ENCODE results near the gene ANKRD29.
A peak's percentile ranks its signal among the peaks of the same experiment; 100 is the strongest.

ANKRD29 gene

DNA sequence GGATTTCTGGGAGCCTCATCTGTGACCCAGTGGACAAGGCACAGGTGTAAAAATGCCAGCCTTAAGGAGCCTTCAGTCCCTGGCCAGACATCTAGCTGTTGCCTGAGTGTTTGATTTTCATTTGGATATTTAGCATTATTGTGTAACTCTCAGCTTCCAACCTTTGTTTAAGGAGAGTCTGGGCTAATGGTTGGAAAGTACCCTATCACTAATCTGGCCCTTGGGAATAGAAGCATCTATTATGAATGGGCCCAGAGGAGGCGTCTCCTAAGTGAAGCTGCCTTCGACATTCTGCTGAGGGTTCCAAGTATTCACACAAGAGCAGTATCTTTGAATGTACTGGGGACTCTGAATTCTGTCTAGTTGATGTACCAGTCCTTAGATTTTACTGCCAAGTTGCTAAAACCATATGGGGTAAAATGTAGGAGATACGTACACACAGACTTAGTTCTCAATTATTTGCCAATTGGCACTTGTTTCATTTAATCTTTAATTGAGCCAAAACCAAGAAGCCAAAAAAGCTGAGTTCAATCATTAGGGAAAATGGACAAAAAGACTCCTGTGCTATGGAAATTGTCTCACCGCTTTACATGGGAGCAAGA is 7.2 kb upstream of the ANKRD29 start:
- TF ChIP-seq NFIC (IDR thresholded peaks at IDR 0.05): no peak
- no peak for TF ChIP-seq CREB1 (IDR thresholded peaks at IDR 0.05; ENCODE audit: low read depth)
- TF ChIP-seq, protein P1, sequence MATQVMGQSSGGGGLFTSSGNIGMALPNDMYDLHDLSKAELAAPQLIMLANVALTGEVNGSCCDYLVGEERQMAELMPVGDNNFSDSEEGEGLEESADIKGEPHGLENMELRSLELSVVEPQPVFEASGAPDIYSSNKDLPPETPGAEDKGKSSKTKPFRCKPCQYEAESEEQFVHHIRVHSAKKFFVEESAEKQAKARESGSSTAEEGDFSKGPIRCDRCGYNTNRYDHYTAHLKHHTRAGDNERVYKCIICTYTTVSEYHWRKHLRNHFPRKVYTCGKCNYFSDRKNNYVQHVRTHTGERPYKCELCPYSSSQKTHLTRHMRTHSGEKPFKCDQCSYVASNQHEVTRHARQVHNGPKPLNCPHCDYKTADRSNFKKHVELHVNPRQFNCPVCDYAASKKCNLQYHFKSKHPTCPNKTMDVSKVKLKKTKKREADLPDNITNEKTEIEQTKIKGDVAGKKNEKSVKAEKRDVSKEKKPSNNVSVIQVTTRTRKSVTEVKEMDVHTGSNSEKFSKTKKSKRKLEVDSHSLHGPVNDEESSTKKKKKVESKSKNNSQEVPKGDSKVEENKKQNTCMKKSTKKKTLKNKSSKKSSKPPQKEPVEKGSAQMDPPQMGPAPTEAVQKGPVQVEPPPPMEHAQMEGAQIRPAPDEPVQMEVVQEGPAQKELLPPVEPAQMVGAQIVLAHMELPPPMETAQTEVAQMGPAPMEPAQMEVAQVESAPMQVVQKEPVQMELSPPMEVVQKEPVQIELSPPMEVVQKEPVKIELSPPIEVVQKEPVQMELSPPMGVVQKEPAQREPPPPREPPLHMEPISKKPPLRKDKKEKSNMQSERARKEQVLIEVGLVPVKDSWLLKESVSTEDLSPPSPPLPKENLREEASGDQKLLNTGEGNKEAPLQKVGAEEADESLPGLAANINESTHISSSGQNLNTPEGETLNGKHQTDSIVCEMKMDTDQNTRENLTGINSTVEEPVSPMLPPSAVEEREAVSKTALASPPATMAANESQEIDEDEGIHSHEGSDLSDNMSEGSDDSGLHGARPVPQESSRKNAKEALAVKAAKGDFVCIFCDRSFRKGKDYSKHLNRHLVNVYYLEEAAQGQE (IDR thresholded peaks at IDR 0.05; ENCODE audit: low read depth): no peak
- no peak for TF ChIP-seq TEAD4 (IDR thresholded peaks at IDR 0.05)
- no peak for TF ChIP-seq USF1 (IDR thresholded peaks at IDR 0.05)
- no peak for TF ChIP-seq RAD21 (IDR thresholded peaks at IDR 0.05; ENCODE audit: low read depth)
- TF ChIP-seq TAF1 (IDR thresholded peaks at IDR 0.05; ENCODE audit: low read depth): no peak
- TF ChIP-seq TCF12 (IDR thresholded peaks at IDR 0.05; ENCODE audit: low read depth): no peak
- TF ChIP-seq CEBPB (IDR thresholded peaks at IDR 0.05): no peak
- TF ChIP-seq YY1 (IDR thresholded peaks at IDR 0.05; ENCODE audit: low read depth): no peak
- TF ChIP-seq, protein P2, sequence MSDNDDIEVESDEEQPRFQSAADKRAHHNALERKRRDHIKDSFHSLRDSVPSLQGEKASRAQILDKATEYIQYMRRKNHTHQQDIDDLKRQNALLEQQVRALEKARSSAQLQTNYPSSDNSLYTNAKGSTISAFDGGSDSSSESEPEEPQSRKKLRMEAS (IDR thresholded peaks at IDR 0.05): no peak
- no peak for TF ChIP-seq EGR1 (IDR thresholded peaks at IDR 0.05)
- no peak for TF ChIP-seq EP300 (IDR thresholded peaks at IDR 0.05; ENCODE audit: borderline replicate concordance)
- no peak for TF ChIP-seq ZBTB7A (IDR thresholded peaks at IDR 0.05; ENCODE audit: low read depth)
- TF ChIP-seq FOXM1 (IDR thresholded peaks at IDR 0.05; ENCODE audit: borderline replicate concordance, low read depth): no peak

DNA sequence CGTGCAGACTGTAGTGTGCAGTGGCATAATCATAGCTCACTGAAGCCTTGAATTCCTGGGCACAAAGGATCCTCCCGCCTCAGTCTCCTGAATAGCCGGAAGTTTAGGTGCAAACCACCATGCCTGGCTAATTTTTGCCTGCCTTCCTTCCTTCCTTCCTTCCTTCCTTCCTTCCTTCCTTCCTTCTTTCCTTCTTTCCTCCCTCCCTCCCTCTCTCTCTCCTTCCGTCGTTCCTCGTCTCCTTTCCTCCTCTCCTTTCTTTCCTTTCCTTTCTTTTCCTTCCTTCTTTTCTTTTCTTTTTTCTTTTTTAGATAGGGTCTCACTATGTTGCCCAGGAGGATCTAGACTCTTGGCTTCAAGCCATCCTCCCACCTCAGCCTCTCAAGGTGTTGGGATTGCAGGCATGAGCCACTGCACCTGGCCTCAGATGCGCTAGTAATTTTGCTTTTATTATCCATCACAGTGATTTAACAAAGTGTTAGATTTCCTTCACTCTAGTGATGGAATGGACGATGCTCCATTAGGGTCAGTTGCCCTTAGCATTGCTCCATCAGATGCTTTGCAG is 6.6 kb upstream of the ANKRD29 start:
- TF ChIP-seq TEAD4 (IDR thresholded peaks at IDR 0.05): no peak
- no peak for TF ChIP-seq FOXM1 (IDR thresholded peaks at IDR 0.05; ENCODE audit: borderline replicate concordance, low read depth)

DNA sequence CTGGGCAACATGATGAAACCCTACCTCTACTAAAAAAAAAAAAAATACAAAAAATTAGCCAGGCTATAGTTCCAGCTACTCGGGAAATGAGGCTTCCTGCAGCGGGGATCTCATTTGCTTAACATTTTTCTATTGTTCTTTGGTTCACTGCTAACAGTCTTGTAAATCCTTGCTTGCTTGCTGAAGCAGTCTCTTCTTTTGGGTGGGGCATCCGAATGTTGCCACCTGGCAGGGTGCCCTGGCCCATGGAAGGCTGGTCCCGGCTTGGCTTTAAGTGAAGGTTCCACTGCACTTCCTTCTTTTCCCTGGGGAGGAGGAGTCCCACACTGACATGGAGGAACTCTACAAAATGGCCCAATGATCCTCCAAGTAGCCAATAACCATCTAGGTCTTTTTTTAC is 6.0 kb upstream of the ANKRD29 start:
- no peak for TF ChIP-seq RAD21 (IDR thresholded peaks at IDR 0.05; ENCODE audit: low read depth)
- TF ChIP-seq USF1 (IDR thresholded peaks at IDR 0.05): no peak
- no peak for TF ChIP-seq FOXM1 (IDR thresholded peaks at IDR 0.05; ENCODE audit: borderline replicate concordance, low read depth)
- TF ChIP-seq, protein P2 (IDR thresholded peaks at IDR 0.05): no peak
- no peak for TF ChIP-seq TAF1 (IDR thresholded peaks at IDR 0.05; ENCODE audit: low read depth)
- TF ChIP-seq CEBPB (IDR thresholded peaks at IDR 0.05): peak; percentile 21; the same call in 1 of the 2 replicates
- peak; percentile 74 for TF ChIP-seq NFIC (IDR thresholded peaks at IDR 0.05)
- TF ChIP-seq TCF12 (IDR thresholded peaks at IDR 0.05; ENCODE audit: low read depth): peak; percentile 52
- TF ChIP-seq ZBTB7A (IDR thresholded peaks at IDR 0.05; ENCODE audit: low read depth): no peak
- no peak for TF ChIP-seq EGR1 (IDR thresholded peaks at IDR 0.05)
- TF ChIP-seq TEAD4 (IDR thresholded peaks at IDR 0.05): peak; percentile 51
- no peak for TF ChIP-seq EP300 (IDR thresholded peaks at IDR 0.05; ENCODE audit: borderline replicate concordance)
- no peak for TF ChIP-seq CREB1 (IDR thresholded peaks at IDR 0.05; ENCODE audit: low read depth)
- peak; percentile 25; the same call in 1 of the 2 replicates for TF ChIP-seq YY1 (IDR thresholded peaks at IDR 0.05; ENCODE audit: low read depth)
- TF ChIP-seq, protein P1 (IDR thresholded peaks at IDR 0.05; ENCODE audit: low read depth): no peak

GRCh38 chr18:23667114-23667513 is 4.4 kb upstream of the ANKRD29 start:
- TF ChIP-seq RAD21 (IDR thresholded peaks at IDR 0.05; ENCODE audit: low read depth) (peak; percentile 50), CEBPB (IDR thresholded peaks at IDR 0.05) (no peak)

DNA sequence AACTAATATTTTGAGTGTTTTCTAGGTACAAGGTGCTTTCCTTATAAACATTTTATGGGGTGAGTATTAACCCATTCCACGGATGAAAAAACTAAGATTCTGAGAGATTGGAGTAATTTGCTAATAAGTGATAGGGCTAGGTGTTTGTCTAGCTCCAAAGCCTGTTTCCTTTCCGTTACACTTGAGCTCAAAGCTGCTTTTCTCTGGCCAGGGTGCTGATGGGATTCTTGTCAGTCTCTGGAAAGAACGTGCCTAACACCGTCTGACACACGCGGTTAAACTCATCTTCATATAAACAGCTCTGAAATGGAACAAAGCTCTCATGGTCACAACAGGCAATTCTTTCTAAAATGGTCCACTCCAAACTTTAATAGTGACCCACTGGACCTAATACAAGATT is 2.0 kb upstream of the ANKRD29 start:
- TF ChIP-seq, protein P2 (IDR thresholded peaks at IDR 0.05): no peak
- TF ChIP-seq, protein P1 (IDR thresholded peaks at IDR 0.05; ENCODE audit: low read depth): peak; percentile 67
